HepG2 (cell line): ENCODE results near the gene POU2AF2. TPM values are rescaled to one million over a fixed set of nuclear protein-coding genes. Genes with fewer than 3 reads are reported as not detected.

Source experiments
- ARHGAP35 ChIP-seq: sonication (generic); formaldehyde crosslinking; IDR thresholded peaks from 2 replicates; pipeline ENCODE4 v1.9.0; 2022; ENCODE audit warnings: mild to moderate bottlenecking, inconsistent platforms, moderate library complexity, missing genetic modification reagents, borderline replicate concordance
- BCL3 ChIP-seq: sonication (generic); formaldehyde crosslinking; IDR thresholded peaks from 2 replicates; pipeline ENCODE4 v1.5.1; 2020; ENCODE audit warnings: mild to moderate bottlenecking, missing genetic modification reagents, moderate library complexity
- GRHL1 ChIP-seq: sonication (generic); formaldehyde crosslinking; conservative IDR thresholded peaks from 2 replicates; pipeline ENCODE4 v1.8.0; 2022; ENCODE audit warnings: missing genetic modification reagents
- KLF16 ChIP-seq, 2 experiments: sonication (generic) in 1 of 2; formaldehyde crosslinking in 1 of 2; IDR thresholded peaks; 2 replicates each; pipeline versions ENCODE4 v1.6.1 to v1.8.0; 2016 to 2023; ENCODE audit warnings: missing genetic modification reagents in 2 of 2, missing compliant biosample characterization in 1 of 2
- LBX2 ChIP-seq: sonication (generic); formaldehyde crosslinking; IDR thresholded peaks from 2 replicates; pipeline ENCODE4 v1.5.0; 2020; ENCODE audit warnings: missing genetic modification reagents, mild to moderate bottlenecking, borderline replicate concordance
- PBX3 ChIP-seq: sonication (generic); formaldehyde crosslinking; IDR thresholded peaks from 2 replicates; pipeline ENCODE4 v1.8.1; 2023; ENCODE audit warnings: missing genetic modification reagents, inconsistent platforms, borderline replicate concordance
- RAD51 ChIP-seq: fragments of 450-650 bp; IDR thresholded peaks from 2 replicates; pipeline ENCODE4 v1.6.1; 2016; ENCODE audit warnings: borderline replicate concordance
- REST ChIP-seq, 2 experiments: IDR thresholded peaks; 2 replicates each; pipeline ENCODE4 v1.6.1; 2011 to 2012; ENCODE audit warnings: low read length in 2 of 2, borderline replicate concordance in 1 of 2, low read depth in 1 of 2, mild to moderate bottlenecking in 1 of 2, moderate library complexity in 1 of 2
- RFX1 ChIP-seq: fragments of 450-650 bp; IDR thresholded peaks from 2 replicates; pipeline ENCODE4 v1.6.1; 2017
- SNAPC5 ChIP-seq: sonication (generic); formaldehyde crosslinking; IDR thresholded peaks from 2 replicates; pipeline ENCODE4 v1.8.1; 2023; ENCODE audit warnings: mild to moderate bottlenecking, missing genetic modification reagents, borderline replicate concordance
- ZBTB20 ChIP-seq: sonication (generic); formaldehyde crosslinking; IDR thresholded peaks from 2 replicates; pipeline ENCODE4 v1.8.1; 2023; ENCODE audit warnings: missing genetic modification reagents, low read depth, mild to moderate bottlenecking, borderline replicate concordance
- ZBTB42 ChIP-seq: sonication (generic); formaldehyde crosslinking; IDR thresholded peaks from 2 replicates; pipeline ENCODE4 v1.5.0; 2020; ENCODE audit warnings: mild to moderate bottlenecking, missing genetic modification reagents
- ZFP82 ChIP-seq: sonication (generic); formaldehyde crosslinking; IDR thresholded peaks from 2 replicates; pipeline ENCODE4 v1.5.1; 2020; ENCODE audit warnings: mild to moderate bottlenecking, missing genetic modification reagents, borderline replicate concordance
- ZNF180 ChIP-seq: sonication (generic); formaldehyde crosslinking; IDR thresholded peaks from 2 replicates; pipeline ENCODE4 v1.4.0; 2020; ENCODE audit warnings: low read depth, missing genetic modification reagents, borderline replicate concordance
- ZNF205 ChIP-seq: IDR thresholded peaks from 2 replicates; pipeline ENCODE4 v1.6.1; 2018; ENCODE audit warnings: missing biosample characterization, missing genetic modification reagents
- ZNF224 ChIP-seq: sonication (generic); formaldehyde crosslinking; IDR thresholded peaks from 2 replicates; pipeline ENCODE4 v1.5.0; 2020; ENCODE audit warnings: mild to moderate bottlenecking, missing genetic modification reagents
- ZNF383 ChIP-seq: sonication (generic); formaldehyde crosslinking; IDR thresholded peaks from 2 replicates; pipeline ENCODE4 v1.4.0; 2020; ENCODE audit warnings: missing genetic modification reagents, mild to moderate bottlenecking, borderline replicate concordance
- ZNF589 ChIP-seq: sonication (generic); formaldehyde crosslinking; conservative IDR thresholded peaks from 2 replicates; pipeline ENCODE4 v1.8.0; 2022; ENCODE audit warnings: mild to moderate bottlenecking, moderate library complexity, missing genetic modification reagents
- polyA plus RNA-seq, 8 experiments: library from polyadenylated mRNA; depleted of rRNA in 3 of 8; stranded (reverse) in 7 of 8; unstranded in 1 of 8; fragments of >200 nt; fragmentation: Illumina TruSeq in 4 of 8; extraction: Trizol in 4 of 8; gene quantifications; 2 replicates each; pipeline versions ENCODE4 v1.2.1 to v1.2.3, GENCODE V29; 2011 to 2016; ENCODE audit warnings: low read depth in 4 of 8, missing spikeins in 1 of 8, mixed read lengths in 1 of 8; ENCODE audit not compliant: insufficient read depth in 1 of 8
- total RNA-seq, 5 experiments: library from RNA; depleted of rRNA; stranded (reverse); fragments of >200 nt; fragmentation: Illumina TruSeq; extraction: Trizol; gene quantifications; 2 replicates each; pipeline ENCODE4 v1.2.3, GENCODE V29; 2016; ENCODE audit warnings: low read depth in 1 of 5

POU2AF2 gene
- total and polyA plus RNA-seq, 2 of the 13 experiments (the other 11 are each of a cell fraction or from before 2014, with no cell fraction given) = 0.11 TPM; not detected in 1

- no peak for TF ChIP-seq LBX2 (CRISPR knock-in tag)
- no peak for TF ChIP-seq ZNF383 (CRISPR knock-in tag)
- no peak for TF ChIP-seq RAD51
- no peak for TF ChIP-seq ZNF180
- TF ChIP-seq GRHL1 (CRISPR knock-in tag) = no peak
- no peak for TF ChIP-seq ZNF589 (CRISPR knock-in tag)
- TF ChIP-seq ZBTB42 (CRISPR knock-in tag) = peak; percentile 67
- no peak for TF ChIP-seq PBX3 (CRISPR knock-in tag)
- peak; percentile 71; the same call in 1 of the 2 replicates for TF ChIP-seq ZBTB20 (CRISPR knock-in tag)
- TF ChIP-seq ZNF205 (CRISPR knock-in tag) = peak; percentile 46; the same call in 1 of the 2 replicates
- peak in 1 of 2 experiments; percentile 70; a peak in 2 of 4 replicates for TF ChIP-seq REST (IDR thresholded peaks at IDR 0.05; ENCODE audit: borderline replicate concordance in 1 of 2, low read depth in 1 of 2, low read length in 2 of 2)
- TF ChIP-seq ZNF224 = peak; percentile 35; the same call in 1 of the 2 replicates
- TF ChIP-seq SNAPC5 = 0 out of 2 replicates have a peak, but pooled peaks have one; percentile 8
- peak in 1 of 2 experiments; percentile 60; a peak in 1 of 4 replicates for TF ChIP-seq KLF16 (CRISPR knock-in tag; IDR thresholded peaks at IDR 0.05)
- TF ChIP-seq ZFP82 = no peak
- TF ChIP-seq BCL3 (CRISPR knock-in tag) = peak; percentile 69
- TF ChIP-seq ARHGAP35 (CRISPR knock-in tag) = no peak
- no peak for TF ChIP-seq RFX1
Observed at GRCh38 chr11:111334532-111335502, 89.3 kb downstream of the POU2AF2 start (continued).
